Tibial nerve (tissue), 4 donors: ENCODE data around the gene MYL9.

Source experiments
- CTCF ChIP-seq, 5 experiments: fragments of 200-600 bp in 3 of 5; fragments of 450-650 bp in 2 of 5; sonication (generic) in 3 of 5; IDR thresholded peaks; one replicate each; pipeline ENCODE4 v1.5.1; 2016 to 2019; ENCODE audit warnings: antibody characterized with exemption in 5 of 5, mild to moderate bottlenecking in 3 of 5, moderate library complexity in 2 of 5
- EP300 ChIP-seq, 2 donors: sonication (generic); formaldehyde crosslinking; IDR thresholded peaks; one replicate each; pipeline ENCODE4 v1.6.1; 2017; ENCODE audit warnings: antibody characterized with exemption in 2 of 2, mild to moderate bottlenecking in 1 of 2
- POLR2A ChIP-seq, 2 donors: fragments of 450-650 bp; IDR thresholded peaks; one replicate each; pipeline ENCODE4 v1.6.1; 2017; ENCODE audit warnings: antibody characterized with exemption in 2 of 2, mild to moderate bottlenecking in 2 of 2, moderate library complexity in 2 of 2

- no peak for TF ChIP-seq CTCF (IDR thresholded peaks at IDR 0.05)
- no peak for TF ChIP-seq POLR2A (IDR thresholded peaks at IDR 0.05)
- no peak for TF ChIP-seq EP300 (IDR thresholded peaks at IDR 0.05)
Observed at GRCh38 chr20:36498386-36499179, 42.7 kb upstream of the MYL9 start.
